GM23248 (cell line): ENCODE results near the gene PKD1.

Experiments used
- EZH2 ChIP-seq: fragments of 200-600 bp; sonication (generic); IDR thresholded peaks from 2 replicates; pipeline ENCODE4 v1.6.1; 2018; ENCODE audit warnings: antibody characterized with exemption, mild to moderate bottlenecking; ENCODE audit not compliant: insufficient read depth, poor library complexity, severe bottlenecking
- EZH2phosphoT487 ChIP-seq: fragments of 200-600 bp; sonication (generic); IDR thresholded peaks from 2 replicates; pipeline ENCODE4 v1.6.1; 2018; ENCODE audit warnings: antibody characterized with exemption, moderate library complexity, mild to moderate bottlenecking, low read depth; ENCODE audit not compliant: insufficient read depth

DNA sequence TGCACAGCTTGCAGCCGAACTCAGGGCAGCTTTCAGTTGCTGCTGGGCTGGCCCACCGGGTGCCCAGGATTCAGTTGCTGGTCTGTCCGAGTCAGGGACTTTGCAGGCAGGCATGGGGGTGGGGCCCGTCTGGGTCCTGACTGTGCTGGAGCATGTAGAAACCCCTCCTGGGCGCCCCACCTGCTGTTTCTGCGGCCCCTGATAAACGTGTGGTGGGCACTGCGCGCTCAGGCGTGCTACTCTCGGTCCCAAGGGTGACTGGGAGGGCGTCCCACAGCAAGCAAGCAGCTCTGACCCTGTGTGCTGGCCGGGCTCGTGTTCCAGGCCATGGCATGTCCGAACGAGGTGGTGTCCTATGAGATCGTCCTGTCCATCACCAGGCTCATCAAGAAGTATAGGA, 75.4 kb downstream of the PKD1 start:
- TF ChIP-seq EZH2, result no peak
- TF ChIP-seq EZH2phosphoT487, result no peak
